ENCODE results near the gene WDR76.

Gene WDR76

DNA sequence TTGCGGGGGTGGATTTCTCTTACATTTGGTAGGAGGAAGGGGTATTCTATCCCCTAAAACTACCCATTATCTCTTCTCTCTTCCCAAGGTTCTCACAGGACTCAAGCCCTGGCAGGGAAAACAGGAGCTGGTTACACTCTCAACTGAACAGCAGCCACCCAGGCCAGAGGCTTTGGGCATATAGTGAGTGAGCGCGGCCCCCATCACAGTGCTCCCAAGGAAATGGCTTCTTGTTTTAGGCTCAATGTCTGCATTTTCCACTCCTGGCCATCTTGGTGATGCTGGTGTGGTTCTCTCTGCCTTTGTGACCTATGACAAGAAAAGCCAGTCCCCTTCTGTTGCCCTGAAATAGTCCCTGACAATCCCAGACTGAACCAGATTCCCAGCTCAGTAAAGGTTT lies 50.1 kb downstream of the WDR76 start:
- TF ChIP-seq NFIC (IDR thresholded peaks at IDR 0.05) (no peak), CEBPB (IDR thresholded peaks at IDR 0.05) (no peak), TAF1 (IDR thresholded peaks at IDR 0.05; ENCODE audit: low read depth) (no peak), RAD21 (IDR thresholded peaks at IDR 0.05; ENCODE audit: low read depth) (no peak), CREB1 (IDR thresholded peaks at IDR 0.05; ENCODE audit: low read depth) (no peak), EGR1 (IDR thresholded peaks at IDR 0.05) (no peak), EP300 (IDR thresholded peaks at IDR 0.05; ENCODE audit: borderline replicate concordance) (no peak)

- peak; percentile 41; the same call in 1 of the 2 replicates for TF ChIP-seq CEBPB (IDR thresholded peaks at IDR 0.05)
- peak; percentile 49; the same call in 1 of the 2 replicates for TF ChIP-seq TEAD4 (IDR thresholded peaks at IDR 0.05)
- TF ChIP-seq RAD21 (IDR thresholded peaks at IDR 0.05; ENCODE audit: low read depth), result no peak
Measured at GRCh38 chr15:43877371-43877770, 50.6 kb downstream of the WDR76 start.

DNA sequence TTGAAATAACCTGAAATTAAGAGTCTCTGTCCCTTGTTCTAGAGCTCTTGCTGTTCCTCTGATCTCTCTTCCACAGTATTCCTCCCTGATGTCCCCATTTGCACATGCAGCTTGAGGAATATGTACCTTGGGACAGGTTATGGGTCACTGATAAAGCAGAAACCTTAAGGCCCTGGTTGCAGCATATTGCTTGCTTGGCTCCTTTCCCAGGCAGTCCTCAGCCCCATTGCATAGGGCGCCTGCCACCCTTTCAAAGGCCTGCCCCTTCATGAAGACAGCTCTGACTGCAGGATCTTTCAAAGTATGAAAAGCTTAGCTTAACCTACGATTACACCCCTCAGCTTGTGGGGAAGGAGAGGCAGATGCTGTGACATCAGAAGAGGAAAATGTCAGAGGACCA lies 51.6 kb downstream of the WDR76 start:
- TF ChIP-seq YY1 (IDR thresholded peaks at IDR 0.05; ENCODE audit: low read depth), result no peak
- no peak for TF ChIP-seq USF1 (IDR thresholded peaks at IDR 0.05)
- no peak for TF ChIP-seq EP300 (IDR thresholded peaks at IDR 0.05; ENCODE audit: borderline replicate concordance)

DNA sequence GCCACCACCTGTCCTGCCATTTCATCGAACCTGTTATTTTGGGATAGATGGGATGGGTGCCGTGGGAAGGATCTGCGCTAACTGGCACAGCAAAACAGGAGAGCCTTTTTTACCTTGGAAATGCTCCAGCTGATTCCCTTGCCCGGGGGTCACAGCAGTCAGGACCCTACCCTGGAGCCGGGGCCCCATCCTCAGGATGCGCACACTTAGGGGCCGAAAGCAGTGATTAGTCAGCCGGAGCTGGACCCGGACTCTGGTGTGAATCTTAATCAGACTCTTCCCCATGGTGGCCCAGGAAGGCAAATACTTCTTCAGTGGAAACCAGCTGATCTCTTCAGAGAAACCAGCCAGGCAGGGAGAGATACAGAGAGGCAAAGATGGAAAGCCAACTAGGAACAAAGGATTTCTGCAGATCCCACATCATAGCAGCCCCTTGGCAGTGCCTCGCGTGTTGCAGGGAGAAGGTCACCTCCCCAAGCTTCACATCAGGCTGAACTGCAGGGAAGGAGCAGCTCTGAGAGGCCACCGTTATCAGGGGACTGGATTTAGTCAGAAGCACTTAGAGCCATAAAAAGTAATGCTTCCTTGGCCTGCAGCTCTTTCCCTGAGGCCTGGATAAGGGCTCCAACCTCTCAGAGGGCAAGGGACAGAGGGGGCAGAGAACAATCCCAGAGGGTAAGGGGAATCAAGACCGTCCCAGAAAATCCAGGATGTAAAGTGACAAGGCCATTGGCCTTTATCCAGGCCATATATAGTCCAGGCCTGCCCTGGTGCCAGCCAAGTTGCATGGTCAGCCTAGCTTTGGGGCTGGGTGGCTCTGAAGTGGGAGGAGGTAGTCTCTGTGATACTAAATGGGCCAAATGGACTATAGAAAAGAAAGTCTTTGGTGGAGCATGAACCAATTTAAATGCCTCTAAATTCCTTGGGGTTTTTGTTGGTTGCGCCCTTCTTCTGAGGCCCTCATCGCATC lies 52.9 kb downstream of the WDR76 start:
- TF ChIP-seq TCF12 (IDR thresholded peaks at IDR 0.05; ENCODE audit: low read depth) (no peak), TAF1 (IDR thresholded peaks at IDR 0.05; ENCODE audit: low read depth) (no peak), NFIC (IDR thresholded peaks at IDR 0.05) (no peak), RAD21 (IDR thresholded peaks at IDR 0.05; ENCODE audit: low read depth) (no peak), FOXM1 (IDR thresholded peaks at IDR 0.05; ENCODE audit: borderline replicate concordance, low read depth) (no peak), TEAD4 (IDR thresholded peaks at IDR 0.05) (no peak), ZBTB7A (IDR thresholded peaks at IDR 0.05; ENCODE audit: low read depth) (no peak)

DNA sequence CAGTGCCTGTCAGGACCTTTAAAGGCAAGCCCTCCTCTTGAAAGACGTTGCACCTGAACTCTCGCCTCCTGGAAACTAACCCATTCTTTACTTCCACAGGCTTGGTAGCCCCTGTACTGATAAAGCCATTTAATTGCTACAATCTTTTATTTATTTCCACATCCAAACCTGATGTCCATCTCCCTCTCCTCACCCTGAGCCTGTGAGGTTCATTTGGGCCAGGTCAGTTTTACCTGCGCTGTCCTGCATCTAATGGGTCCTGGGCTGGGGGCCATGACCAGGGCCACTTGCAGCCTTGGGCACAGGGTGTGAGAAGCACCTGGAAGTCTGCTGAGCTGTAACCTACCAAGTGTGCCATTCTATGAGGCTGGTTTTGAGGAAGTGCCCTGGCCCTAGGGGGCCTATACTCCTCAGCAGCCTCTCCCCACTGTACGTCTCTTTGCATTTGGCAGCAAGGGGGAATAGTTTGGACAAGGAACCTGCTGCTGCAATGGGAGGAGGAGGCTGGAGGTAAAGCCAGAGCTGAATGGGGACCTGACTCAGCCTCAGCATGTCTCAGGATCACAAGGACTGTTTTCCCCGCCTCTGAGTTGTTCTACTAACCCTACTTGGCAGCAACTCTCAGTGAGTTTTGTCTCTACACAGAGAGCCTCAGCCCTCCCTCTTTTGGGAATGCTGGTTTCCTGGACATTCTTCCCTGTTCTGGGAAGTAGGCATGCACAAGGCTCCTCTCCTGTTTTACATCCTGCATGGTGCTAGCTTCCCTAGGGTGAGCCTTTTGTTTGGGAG lies 53.8 kb downstream of the WDR76 start:
- TF ChIP-seq MAX (IDR thresholded peaks at IDR 0.05) (no peak), TAF1 (IDR thresholded peaks at IDR 0.05; ENCODE audit: low read depth) (no peak), EP300 (IDR thresholded peaks at IDR 0.05; ENCODE audit: borderline replicate concordance) (no peak), TEAD4 (IDR thresholded peaks at IDR 0.05) (no peak), CEBPB (IDR thresholded peaks at IDR 0.05) (no peak), TCF12 (IDR thresholded peaks at IDR 0.05; ENCODE audit: low read depth) (no peak), NFIC (IDR thresholded peaks at IDR 0.05) (no peak), USF1 (IDR thresholded peaks at IDR 0.05) (no peak), YY1 (IDR thresholded peaks at IDR 0.05; ENCODE audit: low read depth) (no peak), ZBTB7A (IDR thresholded peaks at IDR 0.05; ENCODE audit: low read depth) (no peak), CREB1 (IDR thresholded peaks at IDR 0.05; ENCODE audit: low read depth) (no peak), FOXM1 (IDR thresholded peaks at IDR 0.05; ENCODE audit: borderline replicate concordance, low read depth) (no peak), RAD21 (IDR thresholded peaks at IDR 0.05; ENCODE audit: low read depth) (no peak), EGR1 (IDR thresholded peaks at IDR 0.05) (no peak)
- TF ChIP-seq, protein P1, sequence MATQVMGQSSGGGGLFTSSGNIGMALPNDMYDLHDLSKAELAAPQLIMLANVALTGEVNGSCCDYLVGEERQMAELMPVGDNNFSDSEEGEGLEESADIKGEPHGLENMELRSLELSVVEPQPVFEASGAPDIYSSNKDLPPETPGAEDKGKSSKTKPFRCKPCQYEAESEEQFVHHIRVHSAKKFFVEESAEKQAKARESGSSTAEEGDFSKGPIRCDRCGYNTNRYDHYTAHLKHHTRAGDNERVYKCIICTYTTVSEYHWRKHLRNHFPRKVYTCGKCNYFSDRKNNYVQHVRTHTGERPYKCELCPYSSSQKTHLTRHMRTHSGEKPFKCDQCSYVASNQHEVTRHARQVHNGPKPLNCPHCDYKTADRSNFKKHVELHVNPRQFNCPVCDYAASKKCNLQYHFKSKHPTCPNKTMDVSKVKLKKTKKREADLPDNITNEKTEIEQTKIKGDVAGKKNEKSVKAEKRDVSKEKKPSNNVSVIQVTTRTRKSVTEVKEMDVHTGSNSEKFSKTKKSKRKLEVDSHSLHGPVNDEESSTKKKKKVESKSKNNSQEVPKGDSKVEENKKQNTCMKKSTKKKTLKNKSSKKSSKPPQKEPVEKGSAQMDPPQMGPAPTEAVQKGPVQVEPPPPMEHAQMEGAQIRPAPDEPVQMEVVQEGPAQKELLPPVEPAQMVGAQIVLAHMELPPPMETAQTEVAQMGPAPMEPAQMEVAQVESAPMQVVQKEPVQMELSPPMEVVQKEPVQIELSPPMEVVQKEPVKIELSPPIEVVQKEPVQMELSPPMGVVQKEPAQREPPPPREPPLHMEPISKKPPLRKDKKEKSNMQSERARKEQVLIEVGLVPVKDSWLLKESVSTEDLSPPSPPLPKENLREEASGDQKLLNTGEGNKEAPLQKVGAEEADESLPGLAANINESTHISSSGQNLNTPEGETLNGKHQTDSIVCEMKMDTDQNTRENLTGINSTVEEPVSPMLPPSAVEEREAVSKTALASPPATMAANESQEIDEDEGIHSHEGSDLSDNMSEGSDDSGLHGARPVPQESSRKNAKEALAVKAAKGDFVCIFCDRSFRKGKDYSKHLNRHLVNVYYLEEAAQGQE (IDR thresholded peaks at IDR 0.05; ENCODE audit: low read depth), result no peak

DNA sequence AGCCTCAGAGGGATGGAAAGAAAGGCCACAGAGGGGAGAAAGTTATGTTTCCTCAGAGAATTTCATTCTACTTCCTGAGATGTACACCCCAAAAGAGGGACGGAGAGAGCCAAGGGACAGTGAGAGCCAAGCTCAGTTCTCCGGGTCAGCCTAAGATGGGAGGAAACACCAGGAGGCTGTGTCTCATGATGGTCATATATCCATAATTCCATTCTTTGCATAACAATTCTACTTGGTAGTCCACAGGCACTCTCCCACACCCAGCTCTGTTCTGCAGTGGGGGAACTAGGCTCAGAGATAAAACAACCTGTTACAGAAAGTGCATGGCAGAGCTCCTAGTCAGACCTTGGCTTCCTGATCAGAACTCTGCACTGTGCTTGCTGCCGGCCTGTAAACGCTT lies 54.4 kb downstream of the WDR76 start:
- TF ChIP-seq FOXM1 (IDR thresholded peaks at IDR 0.05; ENCODE audit: borderline replicate concordance, low read depth) (no peak), CEBPB (IDR thresholded peaks at IDR 0.05) (no peak), YY1 (IDR thresholded peaks at IDR 0.05; ENCODE audit: low read depth) (no peak), EP300 (IDR thresholded peaks at IDR 0.05; ENCODE audit: borderline replicate concordance) (no peak)

DNA sequence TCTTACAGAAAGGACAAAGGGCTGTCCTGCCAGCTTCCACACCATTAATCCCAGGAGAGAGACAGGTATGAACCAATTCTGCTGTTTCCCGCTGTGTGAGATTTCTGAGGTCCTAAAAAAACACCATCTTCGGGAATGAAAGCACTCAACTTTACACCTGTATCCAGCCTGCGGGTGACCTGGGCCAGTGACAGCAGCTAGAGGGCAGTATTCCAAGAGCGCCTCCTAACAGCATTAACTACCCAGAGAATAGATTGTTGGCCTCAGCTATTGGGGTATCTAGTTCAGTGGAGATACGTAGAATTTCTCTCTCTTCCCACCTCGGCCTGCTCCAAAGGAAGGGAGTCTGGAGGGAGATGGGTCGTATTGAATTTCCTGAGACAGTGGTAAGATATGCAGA lies 55.1 kb downstream of the WDR76 start:
- TF ChIP-seq NFIC (IDR thresholded peaks at IDR 0.05) (no peak), RAD21 (IDR thresholded peaks at IDR 0.05; ENCODE audit: low read depth) (peak; percentile 48)

- TF ChIP-seq EP300 (IDR thresholded peaks at IDR 0.05; ENCODE audit: borderline replicate concordance) (no peak), TCF12 (IDR thresholded peaks at IDR 0.05; ENCODE audit: low read depth) (no peak), RAD21 (IDR thresholded peaks at IDR 0.05; ENCODE audit: low read depth) (no peak), YY1 (IDR thresholded peaks at IDR 0.05; ENCODE audit: low read depth) (no peak), EGR1 (IDR thresholded peaks at IDR 0.05) (no peak), NFIC (IDR thresholded peaks at IDR 0.05) (no peak), TAF1 (IDR thresholded peaks at IDR 0.05; ENCODE audit: low read depth) (no peak), TEAD4 (IDR thresholded peaks at IDR 0.05) (no peak), USF1 (IDR thresholded peaks at IDR 0.05) (no peak), CEBPB (IDR thresholded peaks at IDR 0.05) (no peak), ZBTB7A (IDR thresholded peaks at IDR 0.05; ENCODE audit: low read depth) (no peak), FOXM1 (IDR thresholded peaks at IDR 0.05; ENCODE audit: borderline replicate concordance, low read depth) (no peak), MAX (IDR thresholded peaks at IDR 0.05) (no peak), CREB1 (IDR thresholded peaks at IDR 0.05; ENCODE audit: low read depth) (no peak)
- TF ChIP-seq, protein P1 (IDR thresholded peaks at IDR 0.05; ENCODE audit: low read depth), result no peak
Measured at GRCh38 chr15:43883571-43883970, 56.8 kb downstream of the WDR76 start.
